HG03460 (cell line): ENCODE measurements around the gene TBCB.
"Not testable (repeated sequence)": the region's sequence is repeated elsewhere in the genome, so short reads cannot be mapped to it uniquely, and the experiment has no call there.

Experiments
- ATAC-seq: cut with Tn5 transposase; IDR thresholded peaks from one replicate; pipeline ENCODE4 v1.9.1; 2021; ENCODE audit not compliant: unreplicated experiment

The TBCB gene

DNA sequence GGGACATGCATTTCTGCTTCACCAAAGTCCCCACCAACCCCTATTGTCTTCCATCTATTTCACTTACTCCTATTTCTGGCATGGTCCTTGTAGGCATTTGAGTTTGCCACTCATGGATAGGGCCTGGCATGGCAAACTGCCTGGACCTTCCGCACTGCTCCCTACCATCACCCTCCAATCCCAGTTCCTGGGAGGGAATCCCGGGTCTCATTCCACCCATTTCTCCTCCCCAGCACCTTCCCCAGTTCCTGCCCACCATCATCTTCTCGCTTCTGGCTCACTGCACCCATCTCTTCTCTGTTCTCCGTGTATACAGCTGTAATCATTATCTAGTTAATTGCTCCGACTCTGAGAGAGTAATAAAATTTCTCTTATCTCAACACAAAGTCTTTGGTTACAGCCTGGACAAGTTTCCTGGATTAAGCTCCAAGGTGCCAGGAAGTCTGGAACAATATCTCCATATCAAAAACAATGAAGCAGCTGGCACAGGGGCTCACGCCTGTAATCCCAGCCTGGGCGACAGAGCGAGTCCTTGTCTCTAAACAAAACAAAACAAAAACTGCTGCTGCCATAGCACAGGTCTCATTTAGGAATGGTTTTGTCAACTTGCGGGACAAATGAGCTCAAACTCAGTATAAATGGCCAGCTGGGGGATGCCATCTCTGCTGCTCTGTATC, 54.0 kb downstream of the TBCB start:
- ATAC-seq, result no peak

DNA sequence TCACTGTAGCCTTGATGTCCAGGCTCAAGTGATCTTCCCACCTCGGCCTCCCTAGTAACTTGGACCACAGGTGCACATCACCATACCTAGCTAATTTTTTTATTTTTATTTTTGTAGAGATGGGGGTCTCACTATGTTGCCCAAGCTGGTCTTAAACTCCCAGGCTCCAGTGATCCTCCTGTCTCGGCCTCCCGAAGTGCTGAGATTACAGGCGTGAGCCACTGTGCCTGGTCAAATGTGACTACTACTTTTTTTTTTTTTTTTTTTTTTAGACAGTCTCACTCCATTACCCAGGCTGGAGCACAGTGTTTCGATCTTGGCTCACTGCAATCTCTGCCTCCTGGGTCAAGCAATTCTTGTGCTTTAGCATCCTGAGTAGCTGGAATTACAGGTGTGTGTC, 57.6 kb downstream of the TBCB start:
- ATAC-seq, result no peak

DNA sequence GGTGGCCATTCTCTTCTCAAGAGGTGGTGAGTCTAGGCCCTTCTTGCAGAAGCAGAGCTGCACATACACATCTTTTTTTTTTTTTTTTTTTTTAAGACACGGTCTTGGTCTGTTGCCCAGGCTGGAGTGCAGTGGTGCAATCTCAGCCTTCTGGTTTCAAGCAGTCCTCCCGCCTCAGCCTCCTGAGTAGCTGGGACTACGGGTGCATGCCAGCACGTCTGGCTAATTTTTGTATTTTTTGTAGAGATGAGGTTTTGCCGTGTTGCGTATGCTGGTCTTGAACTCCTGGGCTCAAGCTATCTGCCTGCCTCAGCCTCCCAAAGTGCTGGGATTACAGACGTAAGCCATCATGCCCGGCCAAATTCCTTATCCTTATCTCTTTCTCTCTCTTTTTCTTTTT, 58.6 kb downstream of the TBCB start:
- ATAC-seq, result not testable (repeated sequence)
